ENCODE results near the gene FRY.

DNA sequence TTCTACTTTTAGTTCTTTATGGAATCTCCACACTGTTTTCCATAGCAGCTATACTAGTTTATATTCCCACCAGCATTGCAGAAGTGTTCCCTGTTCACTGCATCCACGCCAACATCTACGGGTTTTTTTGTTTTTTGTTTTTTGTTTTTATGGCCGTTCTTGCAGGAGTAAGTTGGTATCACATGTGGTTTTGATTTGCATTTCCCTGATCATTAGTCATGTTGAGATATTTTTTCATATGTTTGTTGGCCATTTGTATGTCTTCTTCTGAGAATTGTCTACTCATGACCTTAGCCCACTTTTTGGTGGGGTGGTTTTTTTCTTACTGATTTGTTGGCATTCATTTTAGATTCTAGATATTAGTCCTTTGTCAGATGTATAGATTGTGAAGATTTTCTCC, 89.7 kb downstream of the FRY start:
- TF ChIP-seq EZH2 (IDR thresholded peaks at IDR 0.05) (no peak), FOXP2 (optimal IDR thresholded peaks at IDR 0.05; ENCODE audit: control extremely low read depth, extremely low read length, insufficient read depth) (no peak), POLR2AphosphoS5 (IDR thresholded peaks at IDR 0.05; ENCODE audit: borderline replicate concordance, low read depth, low read length) (no peak)
